Measurements from ENCODE around the gene WT1. TPM values are rescaled to one million over a fixed set of nuclear protein-coding genes. Genes with fewer than 3 reads are reported as not detected.

Gene WT1
- total and polyA plus RNA-seq, 2 of the 8 experiments (the other 6 are each of a cell fraction or from before 2014, with no cell fraction given), result 0.05 to 0.17 TPM

DNA sequence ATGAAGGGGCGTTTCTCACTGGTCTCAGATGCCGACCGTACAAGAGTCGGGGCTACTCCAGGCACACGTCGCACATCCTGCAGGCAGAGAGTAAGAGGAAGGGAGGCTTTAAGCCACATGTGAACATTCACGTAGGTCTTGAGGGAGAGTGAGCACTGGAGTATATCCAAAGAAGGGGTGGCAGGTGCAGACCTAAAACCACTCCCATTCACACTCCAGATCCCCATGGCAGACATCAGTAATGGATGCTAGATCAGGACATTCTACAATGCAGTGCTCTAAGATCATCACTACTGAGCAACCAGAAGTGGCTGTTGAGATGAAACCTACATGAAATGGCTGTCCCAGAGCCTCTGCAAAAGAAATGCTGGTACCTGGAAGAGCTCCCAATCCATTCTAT, 39.0 kb downstream of the WT1 start (continued):
- TF ChIP-seq, protein P1, sequence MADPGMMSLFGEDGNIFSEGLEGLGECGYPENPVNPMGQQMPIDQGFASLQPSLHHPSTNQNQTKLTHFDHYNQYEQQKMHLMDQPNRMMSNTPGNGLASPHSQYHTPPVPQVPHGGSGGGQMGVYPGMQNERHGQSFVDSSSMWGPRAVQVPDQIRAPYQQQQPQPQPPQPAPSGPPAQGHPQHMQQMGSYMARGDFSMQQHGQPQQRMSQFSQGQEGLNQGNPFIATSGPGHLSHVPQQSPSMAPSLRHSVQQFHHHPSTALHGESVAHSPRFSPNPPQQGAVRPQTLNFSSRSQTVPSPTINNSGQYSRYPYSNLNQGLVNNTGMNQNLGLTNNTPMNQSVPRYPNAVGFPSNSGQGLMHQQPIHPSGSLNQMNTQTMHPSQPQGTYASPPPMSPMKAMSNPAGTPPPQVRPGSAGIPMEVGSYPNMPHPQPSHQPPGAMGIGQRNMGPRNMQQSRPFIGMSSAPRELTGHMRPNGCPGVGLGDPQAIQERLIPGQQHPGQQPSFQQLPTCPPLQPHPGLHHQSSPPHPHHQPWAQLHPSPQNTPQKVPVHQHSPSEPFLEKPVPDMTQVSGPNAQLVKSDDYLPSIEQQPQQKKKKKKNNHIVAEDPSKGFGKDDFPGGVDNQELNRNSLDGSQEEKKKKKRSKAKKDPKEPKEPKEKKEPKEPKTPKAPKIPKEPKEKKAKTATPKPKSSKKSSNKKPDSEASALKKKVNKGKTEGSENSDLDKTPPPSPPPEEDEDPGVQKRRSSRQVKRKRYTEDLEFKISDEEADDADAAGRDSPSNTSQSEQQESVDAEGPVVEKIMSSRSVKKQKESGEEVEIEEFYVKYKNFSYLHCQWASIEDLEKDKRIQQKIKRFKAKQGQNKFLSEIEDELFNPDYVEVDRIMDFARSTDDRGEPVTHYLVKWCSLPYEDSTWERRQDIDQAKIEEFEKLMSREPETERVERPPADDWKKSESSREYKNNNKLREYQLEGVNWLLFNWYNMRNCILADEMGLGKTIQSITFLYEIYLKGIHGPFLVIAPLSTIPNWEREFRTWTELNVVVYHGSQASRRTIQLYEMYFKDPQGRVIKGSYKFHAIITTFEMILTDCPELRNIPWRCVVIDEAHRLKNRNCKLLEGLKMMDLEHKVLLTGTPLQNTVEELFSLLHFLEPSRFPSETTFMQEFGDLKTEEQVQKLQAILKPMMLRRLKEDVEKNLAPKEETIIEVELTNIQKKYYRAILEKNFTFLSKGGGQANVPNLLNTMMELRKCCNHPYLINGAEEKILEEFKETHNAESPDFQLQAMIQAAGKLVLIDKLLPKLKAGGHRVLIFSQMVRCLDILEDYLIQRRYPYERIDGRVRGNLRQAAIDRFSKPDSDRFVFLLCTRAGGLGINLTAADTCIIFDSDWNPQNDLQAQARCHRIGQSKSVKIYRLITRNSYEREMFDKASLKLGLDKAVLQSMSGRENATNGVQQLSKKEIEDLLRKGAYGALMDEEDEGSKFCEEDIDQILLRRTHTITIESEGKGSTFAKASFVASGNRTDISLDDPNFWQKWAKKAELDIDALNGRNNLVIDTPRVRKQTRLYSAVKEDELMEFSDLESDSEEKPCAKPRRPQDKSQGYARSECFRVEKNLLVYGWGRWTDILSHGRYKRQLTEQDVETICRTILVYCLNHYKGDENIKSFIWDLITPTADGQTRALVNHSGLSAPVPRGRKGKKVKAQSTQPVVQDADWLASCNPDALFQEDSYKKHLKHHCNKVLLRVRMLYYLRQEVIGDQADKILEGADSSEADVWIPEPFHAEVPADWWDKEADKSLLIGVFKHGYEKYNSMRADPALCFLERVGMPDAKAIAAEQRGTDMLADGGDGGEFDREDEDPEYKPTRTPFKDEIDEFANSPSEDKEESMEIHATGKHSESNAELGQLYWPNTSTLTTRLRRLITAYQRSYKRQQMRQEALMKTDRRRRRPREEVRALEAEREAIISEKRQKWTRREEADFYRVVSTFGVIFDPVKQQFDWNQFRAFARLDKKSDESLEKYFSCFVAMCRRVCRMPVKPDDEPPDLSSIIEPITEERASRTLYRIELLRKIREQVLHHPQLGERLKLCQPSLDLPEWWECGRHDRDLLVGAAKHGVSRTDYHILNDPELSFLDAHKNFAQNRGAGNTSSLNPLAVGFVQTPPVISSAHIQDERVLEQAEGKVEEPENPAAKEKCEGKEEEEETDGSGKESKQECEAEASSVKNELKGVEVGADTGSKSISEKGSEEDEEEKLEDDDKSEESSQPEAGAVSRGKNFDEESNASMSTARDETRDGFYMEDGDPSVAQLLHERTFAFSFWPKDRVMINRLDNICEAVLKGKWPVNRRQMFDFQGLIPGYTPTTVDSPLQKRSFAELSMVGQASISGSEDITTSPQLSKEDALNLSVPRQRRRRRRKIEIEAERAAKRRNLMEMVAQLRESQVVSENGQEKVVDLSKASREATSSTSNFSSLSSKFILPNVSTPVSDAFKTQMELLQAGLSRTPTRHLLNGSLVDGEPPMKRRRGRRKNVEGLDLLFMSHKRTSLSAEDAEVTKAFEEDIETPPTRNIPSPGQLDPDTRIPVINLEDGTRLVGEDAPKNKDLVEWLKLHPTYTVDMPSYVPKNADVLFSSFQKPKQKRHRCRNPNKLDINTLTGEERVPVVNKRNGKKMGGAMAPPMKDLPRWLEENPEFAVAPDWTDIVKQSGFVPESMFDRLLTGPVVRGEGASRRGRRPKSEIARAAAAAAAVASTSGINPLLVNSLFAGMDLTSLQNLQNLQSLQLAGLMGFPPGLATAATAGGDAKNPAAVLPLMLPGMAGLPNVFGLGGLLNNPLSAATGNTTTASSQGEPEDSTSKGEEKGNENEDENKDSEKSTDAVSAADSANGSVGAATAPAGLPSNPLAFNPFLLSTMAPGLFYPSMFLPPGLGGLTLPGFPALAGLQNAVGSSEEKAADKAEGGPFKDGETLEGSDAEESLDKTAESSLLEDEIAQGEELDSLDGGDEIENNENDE (IDR thresholded peaks at IDR 0.05; ENCODE audit: insufficient replicate concordance, low read length), result no peak
- no peak for TF ChIP-seq JUND (IDR thresholded peaks at IDR 0.05; ENCODE audit: low read length)
- TF ChIP-seq CTBP2 (IDR thresholded peaks at IDR 0.05; ENCODE audit: borderline replicate concordance, insufficient read depth, insufficient read length, low read length), result no peak
- TF ChIP-seq BCL11A (IDR thresholded peaks at IDR 0.05; ENCODE audit: low read depth in 2 of 2, low read length in 2 of 2), result no peak
- no peak for TF ChIP-seq TAF7 (optimal IDR thresholded peaks at IDR 0.05; ENCODE audit: borderline replicate concordance, low read depth, low read length)
- TF ChIP-seq CREB1 (IDR thresholded peaks at IDR 0.05), result no peak
- TF ChIP-seq RFX5 (IDR thresholded peaks at IDR 0.05; ENCODE audit: borderline replicate concordance, low read depth, low read length), result no peak
- no peak for TF ChIP-seq POLR2A (IDR thresholded peaks at IDR 0.05; ENCODE audit: control extremely low read depth in 1 of 2, low read depth in 2 of 2, low read length in 2 of 2)
- TF ChIP-seq SP4 (IDR thresholded peaks at IDR 0.05; ENCODE audit: low read length), result no peak
- no peak for TF ChIP-seq RNF2 (IDR thresholded peaks at IDR 0.05; ENCODE audit: borderline replicate concordance, low read depth, low read length, missing control alignments, poor library complexity, severe bottlenecking)
- no peak for TF ChIP-seq SP1 (IDR thresholded peaks at IDR 0.05; ENCODE audit: low read depth, low read length)

All from H1 (cell line).